Limb (tissue), 2 donors: ENCODE measurements around the gene LHX5.

Source experiments
- DNase-seq, 2 donors: peaks; one replicate each; pipeline ENCODE4 v3.0.0-alpha.2; 2016; ENCODE audit errors: extremely low spot score in 2 of 2

Gene LHX5

GRCh38 chr12:113465808-113466453, 5.7 kb downstream of the LHX5 start:
- no peak for DNase-seq

- peak in 1 of 2 donors; percentile 44 for DNase-seq
These were observed 6.6 kb downstream of the LHX5 start for GRCh38 chr12:113464852-113465719.

- DNase-seq = no peak
These were observed 7.3 kb downstream of the LHX5 start for GRCh38 chr12:113464452-113464775.

DNA sequence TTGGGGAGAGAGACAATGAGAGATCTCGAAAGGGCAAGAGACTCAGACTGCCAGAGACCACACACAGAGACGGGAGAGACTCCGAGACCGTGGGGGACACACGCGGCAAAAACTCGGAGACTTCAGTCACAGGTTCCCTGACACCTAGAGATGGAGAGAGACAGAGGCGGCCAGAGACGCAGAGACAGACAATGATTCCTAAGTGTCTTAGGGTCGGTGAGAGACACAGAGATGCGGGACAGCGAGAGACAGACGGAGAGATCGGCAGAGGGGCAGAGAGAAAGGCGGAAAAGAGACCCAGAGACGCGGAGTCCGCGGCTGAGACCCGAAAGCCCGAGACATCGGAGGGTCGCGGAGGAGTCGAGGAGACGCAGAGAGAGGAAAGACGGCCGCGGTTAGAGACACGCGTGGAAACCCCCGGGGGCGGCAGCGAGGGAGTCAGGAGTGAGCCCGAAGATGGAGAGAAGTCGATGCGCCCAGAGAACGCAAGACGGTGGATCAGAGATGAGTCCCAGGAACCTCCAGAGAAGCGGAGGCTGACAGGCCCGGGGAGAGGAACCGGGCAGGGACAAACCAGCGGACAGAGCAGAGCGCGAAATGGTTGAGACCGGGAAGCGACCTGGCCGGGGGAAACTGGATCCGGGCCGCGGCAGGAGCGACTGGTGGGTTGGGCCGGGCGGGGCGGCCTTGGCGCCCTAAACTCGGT, 7.8 kb downstream of the LHX5 start:
- DNase-seq = peak in 1 of 2 donors; percentile 45

DNA sequence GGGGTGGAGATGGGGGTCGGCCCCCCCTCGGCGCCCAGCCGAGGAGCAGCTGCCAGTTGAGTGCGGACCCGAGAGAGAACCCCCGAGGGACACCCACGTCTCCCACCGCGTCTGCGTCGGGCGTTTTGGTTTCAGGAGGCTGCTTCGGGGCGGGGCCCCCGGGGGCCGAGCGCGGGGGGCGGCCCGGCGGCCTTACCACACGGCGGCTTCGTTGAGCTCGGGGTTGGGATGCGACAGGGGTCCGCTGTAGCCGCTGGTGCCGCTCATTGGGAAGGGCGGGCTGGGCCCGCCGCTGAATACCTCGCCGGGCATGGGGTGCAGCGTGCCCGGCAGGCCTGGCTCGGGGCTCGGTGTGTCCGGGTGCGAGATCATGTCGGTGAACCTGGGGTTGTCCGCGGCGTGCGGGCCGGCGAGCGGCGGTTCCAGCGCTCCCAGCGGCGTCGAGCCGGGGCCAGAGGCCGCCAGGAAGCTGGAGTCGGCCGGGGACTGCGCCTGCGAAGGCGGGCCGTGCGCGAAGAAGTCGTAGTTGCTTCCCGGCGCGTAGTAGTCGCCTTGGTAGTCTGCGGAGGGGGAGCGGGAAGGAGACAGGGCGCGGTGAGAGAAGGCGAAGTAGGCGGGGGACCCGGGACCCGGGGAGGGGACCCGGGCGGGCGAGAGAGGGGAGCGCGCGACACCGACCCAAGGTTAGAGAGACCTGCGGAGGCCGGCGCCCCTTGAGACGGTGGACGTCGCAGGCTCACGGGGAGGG, 8.5 kb downstream of the LHX5 start:
- peak in 1 of 2 donors; percentile 46 for DNase-seq

- DNase-seq = peak; percentile 66 to 87
These were observed 9.4 kb downstream of the LHX5 start for GRCh38 chr12:113462117-113462774.

GRCh38 chr12:113461666-113462065, 10.0 kb downstream of the LHX5 start:
- DNase-seq = no peak

DNA sequence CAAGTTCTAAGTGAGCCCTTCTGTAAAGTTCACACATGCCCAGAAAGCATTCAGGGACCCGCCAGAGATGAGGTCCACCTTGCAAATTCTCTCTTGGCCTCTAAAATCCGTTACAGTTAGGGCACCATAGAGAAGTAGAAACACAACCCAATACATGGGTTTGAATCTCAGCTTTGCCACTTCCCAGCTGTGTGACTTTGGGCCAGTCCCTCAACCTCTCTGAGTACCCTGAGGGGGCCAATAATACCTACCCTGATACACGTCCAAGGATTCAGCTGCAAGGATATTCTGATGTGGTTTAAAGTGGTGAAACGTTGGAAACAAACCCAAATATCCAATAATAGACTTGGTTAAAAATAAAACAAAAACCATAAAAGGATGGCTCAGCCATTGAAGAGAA, 11.7 kb downstream of the LHX5 start:
- no peak for DNase-seq

DNA sequence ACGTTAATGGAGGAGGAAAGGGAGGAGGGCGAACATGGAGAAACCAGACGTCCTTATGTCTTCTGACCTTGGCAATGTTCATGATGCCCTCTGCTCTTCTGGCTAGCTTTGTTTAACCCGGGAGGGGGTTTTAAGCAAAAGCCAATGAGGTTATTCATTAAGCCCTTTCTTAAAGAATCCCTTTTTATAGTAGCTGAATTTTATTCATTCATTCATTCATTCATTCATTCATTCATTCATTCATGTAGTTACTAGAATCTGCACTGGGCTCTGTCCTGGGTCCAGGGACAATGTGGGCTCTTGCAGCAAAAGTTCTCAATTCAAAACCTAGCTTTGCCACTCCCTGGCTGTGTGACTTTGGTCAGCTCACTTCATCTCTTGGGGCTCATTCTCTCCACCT, 14.0 kb downstream of the LHX5 start:
- no peak for DNase-seq

GRCh38 chr12:113457185-113457584, 14.5 kb downstream of the LHX5 start:
- DNase-seq = no peak

DNA sequence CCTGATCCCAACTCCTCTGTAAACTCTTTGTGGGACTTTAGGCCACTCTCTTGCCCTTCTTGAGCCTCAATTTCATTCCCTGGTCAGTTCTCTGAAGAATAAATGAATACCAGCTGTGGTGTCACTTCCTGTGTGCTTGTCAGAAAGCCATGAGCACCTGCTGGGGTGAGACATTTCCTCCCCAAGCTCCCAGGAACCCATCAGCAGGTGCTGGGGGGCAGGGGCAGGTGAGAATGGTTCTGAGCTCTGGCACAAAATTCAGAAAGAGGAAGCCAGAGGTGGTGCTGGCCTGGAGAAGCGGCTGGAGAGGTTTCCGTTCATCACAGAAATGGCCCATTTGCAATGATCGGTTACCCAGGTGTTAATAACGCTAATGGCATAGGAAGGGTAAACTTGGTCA, 14.9 kb downstream of the LHX5 start:
- DNase-seq = no peak

DNA sequence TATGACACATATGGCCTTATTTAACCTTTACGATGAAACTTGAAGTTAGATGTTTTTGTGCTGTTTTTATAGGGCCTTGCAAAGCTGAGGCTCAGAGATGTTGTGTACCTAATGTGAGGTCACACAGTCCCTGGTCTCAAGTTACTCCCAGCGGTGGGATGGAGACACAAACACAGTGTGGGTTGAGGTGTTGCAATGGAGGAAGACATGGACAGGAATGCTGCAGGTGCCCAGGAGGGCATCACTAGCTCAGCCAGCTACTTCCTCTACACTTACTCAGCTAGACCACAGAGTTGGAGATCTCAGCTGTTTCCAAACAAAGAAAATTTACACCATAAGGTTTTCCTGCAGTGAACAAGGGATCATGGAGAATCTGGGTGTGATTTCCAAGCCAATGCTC, 15.5 kb downstream of the LHX5 start:
- DNase-seq = no peak

- DNase-seq = no peak
These were observed 18.3 kb downstream of the LHX5 start for GRCh38 chr12:113453330-113453729.

- DNase-seq = no peak
These were observed 19.2 kb downstream of the LHX5 start for GRCh38 chr12:113452458-113452857.

DNA sequence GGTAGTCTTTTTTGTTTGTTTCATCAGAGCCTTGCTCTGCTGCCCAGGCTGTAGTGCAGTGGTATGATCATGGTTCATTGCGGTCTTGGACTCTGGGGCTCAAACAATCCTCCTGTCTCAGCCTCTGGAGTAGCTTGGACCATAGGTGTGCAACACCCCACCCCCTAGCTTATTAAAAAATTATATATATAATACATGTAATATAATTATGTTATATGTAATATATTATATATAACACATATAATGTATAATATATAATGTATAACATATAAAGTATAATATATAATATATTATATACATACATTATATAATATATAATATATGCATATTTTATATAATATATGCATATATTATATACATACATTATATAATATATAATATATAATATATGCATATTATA, 21.8 kb downstream of the LHX5 start:
- no peak for DNase-seq

- DNase-seq = no peak
These were observed 22.4 kb downstream of the LHX5 start for GRCh38 chr12:113449299-113449698.

GRCh38 chr12:113448873-113449272, 22.8 kb downstream of the LHX5 start:
- DNase-seq = no peak

GRCh38 chr12:113445544-113446171, 26.0 kb downstream of the LHX5 start:
- no peak for DNase-seq

GRCh38 chr12:113443030-113443539, 28.6 kb downstream of the LHX5 start:
- no peak for DNase-seq

GRCh38 chr12:113440947-113441782, 30.5 kb downstream of the LHX5 start:
- DNase-seq = no peak
